Loucy (cell line): ENCODE results near the gene CNTNAP2.

Experiments used
- EZH2phosphoT487 ChIP-seq: fragments of 200-600 bp; IDR thresholded peaks from 2 replicates; pipeline ENCODE4 v1.6.1; 2018; ENCODE audit warnings: antibody characterized with exemption, mild to moderate bottlenecking, moderate library complexity, borderline replicate concordance
- TF ChIP-seq, protein P1 (sequence below): fragments of 200-600 bp; sonication (generic); conservative IDR thresholded peaks from 2 replicates; pipeline ENCODE4 v1.5.1; 2014; ENCODE audit warnings: mild to moderate bottlenecking, antibody characterized with exemption, low read length

DNA sequence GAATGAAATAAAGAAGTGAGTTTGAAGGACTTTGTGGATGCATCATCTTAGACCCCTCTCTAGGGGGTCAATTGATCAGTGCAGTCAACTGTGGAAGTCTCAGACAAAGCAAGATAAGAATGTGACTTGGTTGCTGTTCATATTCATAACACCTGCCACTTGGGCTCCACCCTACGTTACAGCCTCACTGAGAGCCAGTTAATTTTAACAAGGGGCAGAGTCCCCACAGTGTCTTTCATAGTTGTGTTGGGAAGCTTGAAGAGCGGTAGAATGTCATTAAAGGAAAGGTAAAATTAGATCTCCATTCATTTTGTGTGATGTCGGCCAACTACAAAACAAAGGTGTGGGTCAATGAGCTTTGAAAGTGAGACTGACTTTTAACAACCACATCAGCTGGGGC is 2031.9 kb downstream of the CNTNAP2 start:
- TF ChIP-seq, protein P1, sequence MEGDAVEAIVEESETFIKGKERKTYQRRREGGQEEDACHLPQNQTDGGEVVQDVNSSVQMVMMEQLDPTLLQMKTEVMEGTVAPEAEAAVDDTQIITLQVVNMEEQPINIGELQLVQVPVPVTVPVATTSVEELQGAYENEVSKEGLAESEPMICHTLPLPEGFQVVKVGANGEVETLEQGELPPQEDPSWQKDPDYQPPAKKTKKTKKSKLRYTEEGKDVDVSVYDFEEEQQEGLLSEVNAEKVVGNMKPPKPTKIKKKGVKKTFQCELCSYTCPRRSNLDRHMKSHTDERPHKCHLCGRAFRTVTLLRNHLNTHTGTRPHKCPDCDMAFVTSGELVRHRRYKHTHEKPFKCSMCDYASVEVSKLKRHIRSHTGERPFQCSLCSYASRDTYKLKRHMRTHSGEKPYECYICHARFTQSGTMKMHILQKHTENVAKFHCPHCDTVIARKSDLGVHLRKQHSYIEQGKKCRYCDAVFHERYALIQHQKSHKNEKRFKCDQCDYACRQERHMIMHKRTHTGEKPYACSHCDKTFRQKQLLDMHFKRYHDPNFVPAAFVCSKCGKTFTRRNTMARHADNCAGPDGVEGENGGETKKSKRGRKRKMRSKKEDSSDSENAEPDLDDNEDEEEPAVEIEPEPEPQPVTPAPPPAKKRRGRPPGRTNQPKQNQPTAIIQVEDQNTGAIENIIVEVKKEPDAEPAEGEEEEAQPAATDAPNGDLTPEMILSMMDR: no peak
- no peak for TF ChIP-seq EZH2phosphoT487
